ENCODE measurements around the gene KANSL1.
A peak's percentile ranks its signal among the peaks of the same experiment; 100 is the strongest.

Gene KANSL1

DNA sequence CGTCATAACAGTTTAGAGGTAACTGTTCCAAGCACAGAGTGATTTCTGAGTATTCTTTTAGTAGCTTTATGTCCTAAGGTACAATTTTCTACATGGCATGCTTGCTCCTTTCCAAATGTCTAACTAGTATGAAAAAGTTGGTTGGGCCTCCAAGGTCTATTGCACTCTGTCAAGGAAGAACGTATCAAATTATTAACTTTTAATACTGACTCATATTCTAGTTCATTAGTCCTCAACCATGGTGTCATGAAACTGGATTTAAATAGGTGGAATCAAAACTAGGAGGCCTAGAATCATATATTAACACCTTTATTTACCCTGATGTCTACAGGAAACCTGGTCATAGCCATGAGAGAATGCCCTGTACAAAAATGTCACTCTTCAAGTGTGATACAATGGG lies 132.8 kb downstream of the KANSL1 start:
- no peak for DNase-seq

DNA sequence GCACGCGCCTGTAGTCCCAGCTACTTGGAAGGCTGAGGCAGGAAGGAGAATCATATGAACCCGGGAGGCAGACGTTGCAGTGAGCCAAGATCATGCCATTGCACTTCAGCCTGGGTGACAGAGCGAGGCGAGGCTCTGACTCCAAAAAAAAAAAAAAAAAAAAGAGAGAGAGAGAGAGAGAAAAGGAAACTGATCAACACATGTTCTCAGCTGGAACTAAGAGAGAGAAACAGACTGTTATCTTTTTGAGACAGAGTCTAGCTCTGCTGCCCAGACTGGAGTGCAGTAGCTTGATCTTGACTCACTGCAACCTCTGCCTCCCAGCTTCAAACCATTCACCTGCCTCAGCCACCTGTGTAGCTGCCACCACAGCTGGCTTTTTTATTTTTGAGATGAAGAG lies 133.7 kb downstream of the KANSL1 start:
- no peak for DNase-seq

DNA sequence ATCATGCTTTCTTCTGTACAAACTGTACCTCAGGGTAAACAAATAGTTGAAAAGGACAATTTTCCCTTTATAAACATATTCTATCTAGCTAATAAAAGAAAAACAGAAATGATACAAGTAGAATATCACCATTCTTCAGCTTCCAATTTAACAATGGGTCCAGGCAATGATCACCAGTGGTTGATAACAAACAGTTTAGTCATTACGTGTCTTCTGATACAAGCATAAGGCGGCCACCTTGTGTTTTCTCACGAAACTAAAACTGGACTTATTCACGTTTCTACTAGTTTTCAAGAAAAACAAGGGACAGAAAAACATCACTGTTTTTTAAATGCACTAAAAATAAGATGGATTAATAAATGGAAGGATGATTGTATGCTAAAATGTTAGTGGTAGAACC lies 135.9 kb downstream of the KANSL1 start:
- DNase-seq, result no peak

DNA sequence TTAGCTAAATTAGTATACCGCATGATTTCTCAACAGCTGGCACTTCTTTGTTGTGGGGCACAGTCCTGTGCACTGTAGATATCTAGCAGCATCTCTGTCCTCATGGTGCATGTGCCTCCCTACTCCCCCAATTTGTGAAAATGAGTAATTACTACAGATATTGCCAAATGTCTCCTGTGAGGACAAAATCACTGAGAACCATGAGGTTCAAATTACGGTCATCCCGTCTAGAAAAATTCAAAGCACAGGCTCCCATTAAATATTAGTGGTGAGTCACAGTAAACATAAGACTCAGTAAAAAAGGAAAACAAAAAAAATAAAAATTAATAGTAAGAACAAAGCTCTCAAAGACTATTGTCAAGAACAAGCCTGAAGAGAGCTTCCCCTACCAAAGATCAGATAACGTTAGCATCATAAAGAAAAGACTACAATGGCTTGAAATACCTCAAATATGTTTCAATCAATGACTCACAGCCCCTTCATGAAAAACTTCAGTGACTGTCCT lies 136.4 kb downstream of the KANSL1 start:
- no peak for DNase-seq

GRCh38 chr17:46053911-46054534 lies 139.2 kb downstream of the KANSL1 start:
- DNase-seq, result no peak

- DNase-seq, result no peak
Measured at GRCh38 chr17:46049656-46050055, 143.6 kb downstream of the KANSL1 start.

GRCh38 chr17:46047856-46048255 lies 145.4 kb downstream of the KANSL1 start:
- no peak for DNase-seq

DNA sequence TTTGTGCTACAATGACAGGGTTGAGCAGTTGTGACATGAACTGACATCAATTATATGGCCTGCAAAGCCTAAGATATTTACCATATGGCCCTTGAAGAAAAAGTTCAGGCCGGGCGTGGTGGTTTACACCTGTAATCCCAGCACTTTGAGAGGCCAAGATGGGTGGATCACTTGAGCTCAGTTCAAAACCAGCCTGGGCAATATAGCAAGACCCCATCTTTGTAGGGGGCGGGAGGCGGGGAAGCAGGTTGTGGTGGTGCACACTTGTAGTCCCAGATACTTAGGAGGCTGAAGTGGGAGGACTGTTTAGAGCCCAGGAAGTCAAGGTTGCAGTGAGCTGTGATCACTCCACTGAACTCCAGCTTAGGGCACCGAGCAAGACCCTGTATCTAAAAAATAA lies 145.8 kb downstream of the KANSL1 start:
- DNase-seq, result no peak

DNA sequence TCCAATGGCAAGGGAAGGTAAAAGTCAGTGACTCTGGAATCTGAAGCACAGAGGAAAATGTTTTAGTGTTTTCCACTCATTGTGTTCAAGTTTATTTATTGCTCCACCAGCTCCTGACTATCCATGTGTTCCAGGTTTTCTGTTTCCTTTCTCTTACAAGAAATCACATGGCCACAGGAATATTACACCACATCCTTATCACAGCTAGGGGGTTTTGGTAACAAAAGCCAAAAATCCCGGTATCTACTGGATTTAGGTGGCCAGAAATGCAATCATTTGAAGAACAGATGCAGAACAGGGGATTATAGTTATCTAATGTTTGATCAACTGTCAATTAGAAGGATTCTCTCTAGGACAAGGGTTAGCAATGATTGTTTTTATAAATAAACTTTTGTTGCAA lies 146.3 kb downstream of the KANSL1 start:
- no peak for DNase-seq

DNA sequence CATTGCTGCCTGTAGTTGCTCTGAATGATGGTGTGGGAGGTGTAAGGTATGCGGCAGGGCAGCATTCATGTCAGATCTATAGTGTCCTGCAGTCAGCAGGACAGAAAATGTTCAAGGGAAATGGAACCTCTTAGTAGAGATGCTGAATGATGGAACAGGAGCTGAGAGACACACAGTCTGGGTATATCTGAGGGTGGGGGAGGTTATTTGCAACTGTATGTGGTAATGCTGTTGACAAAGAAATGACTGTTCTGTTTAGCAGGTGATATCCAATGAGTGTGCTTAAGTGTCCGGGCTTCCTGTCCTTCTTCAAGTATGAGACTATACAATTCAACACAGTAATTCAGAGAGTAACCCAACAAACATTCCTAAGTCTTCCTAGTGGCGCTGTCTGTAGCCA lies 147.6 kb downstream of the KANSL1 start:
- DNase-seq, result no peak

DNA sequence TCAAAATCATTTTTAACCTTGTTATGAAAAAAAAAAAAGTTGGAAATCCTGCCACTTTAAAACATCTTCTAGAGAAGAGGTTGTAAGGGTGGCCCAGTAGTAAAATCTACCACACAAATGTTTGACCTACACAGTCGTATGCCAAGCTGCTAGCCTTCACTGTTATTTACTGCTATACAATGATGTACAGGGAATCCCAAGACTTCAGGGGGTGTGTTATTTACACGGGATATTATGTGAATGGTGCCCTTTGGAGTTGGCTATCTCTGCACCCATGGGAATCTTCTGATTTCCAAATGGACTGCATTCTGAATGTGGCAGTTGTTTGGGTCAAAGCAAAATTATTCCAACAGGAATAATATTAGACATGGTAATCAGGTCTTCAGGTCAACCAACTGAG lies 148.2 kb downstream of the KANSL1 start:
- DNase-seq, result no peak

DNA sequence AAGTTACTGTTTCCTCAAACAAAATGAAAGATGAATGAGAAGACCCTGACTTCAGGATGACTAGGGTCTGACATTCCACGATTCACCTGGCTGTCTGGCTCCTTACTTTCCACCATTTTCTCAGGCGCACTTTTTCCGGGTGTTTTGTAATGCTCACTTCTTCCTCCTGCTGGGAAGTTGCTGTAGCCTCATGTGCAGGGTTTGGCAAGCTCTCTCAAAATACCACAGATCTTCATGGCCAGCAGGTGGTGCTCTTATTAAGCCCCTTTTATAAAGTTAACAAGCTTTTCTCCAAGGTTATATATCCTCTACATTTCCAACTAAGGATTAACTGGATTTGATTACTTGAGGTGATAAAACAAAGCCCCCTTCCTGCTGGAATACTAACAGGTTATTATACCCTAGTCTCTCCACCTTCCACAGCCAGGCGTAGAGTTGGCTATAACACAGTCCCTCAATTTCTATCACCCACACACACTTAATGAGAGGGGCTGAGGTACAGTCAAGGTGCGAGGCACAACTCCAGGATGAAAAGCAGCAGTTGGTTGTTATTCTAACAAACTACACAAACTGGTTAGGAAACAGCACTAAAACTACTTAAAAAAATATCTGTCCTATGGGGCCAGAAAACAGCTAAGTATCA lies 148.8 kb downstream of the KANSL1 start:
- peak; percentile 30 for DNase-seq

DNA sequence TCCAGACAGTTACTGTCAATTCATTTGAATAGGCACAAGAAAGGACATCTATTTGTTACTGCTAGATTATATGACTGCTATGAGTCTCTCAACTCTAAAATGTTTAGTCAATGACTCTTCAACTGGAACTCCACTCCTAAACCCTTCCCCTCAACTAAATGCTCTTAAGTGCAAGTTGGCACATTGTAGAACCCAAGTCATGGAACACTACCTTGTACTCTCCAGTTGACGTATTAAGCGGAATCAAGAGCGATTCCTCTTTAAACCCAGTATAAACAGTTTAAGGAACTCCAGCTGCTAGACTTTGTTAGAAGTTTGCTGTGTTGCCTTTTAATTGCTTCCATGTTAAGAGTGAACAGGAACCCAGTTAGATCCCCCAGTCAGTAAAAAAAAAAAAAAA lies 149.6 kb downstream of the KANSL1 start:
- no peak for DNase-seq

DNA sequence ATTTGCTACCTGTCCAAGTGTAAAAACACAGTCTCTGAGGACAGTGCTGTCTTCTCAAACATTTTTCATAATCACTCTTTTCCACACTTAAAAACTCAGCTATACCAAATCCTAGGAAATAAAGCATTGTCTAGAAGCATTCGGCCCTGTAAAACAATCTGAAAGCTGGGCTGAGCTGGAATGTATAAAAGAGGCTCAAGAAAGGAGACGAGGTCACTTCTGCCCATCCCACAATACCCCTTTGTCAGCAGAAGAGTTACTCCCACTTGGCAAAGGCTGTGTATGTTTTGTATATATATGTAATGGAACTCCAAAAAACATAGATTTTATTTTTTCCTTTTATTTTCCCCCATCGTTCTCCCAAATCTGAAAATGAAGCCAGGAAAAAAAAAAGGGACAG lies 150.3 kb downstream of the KANSL1 start:
- no peak for DNase-seq

- DNase-seq, result no peak
Measured at GRCh38 chr17:46042246-46042645, 151.0 kb downstream of the KANSL1 start.

GRCh38 chr17:46039592-46040186 lies 153.5 kb downstream of the KANSL1 start:
- no peak for DNase-seq

GRCh38 chr17:46038937-46039336 lies 154.3 kb downstream of the KANSL1 start:
- DNase-seq, result no peak

GRCh38 chr17:46038414-46038813 lies 154.8 kb downstream of the KANSL1 start:
- no peak for DNase-seq

DNA sequence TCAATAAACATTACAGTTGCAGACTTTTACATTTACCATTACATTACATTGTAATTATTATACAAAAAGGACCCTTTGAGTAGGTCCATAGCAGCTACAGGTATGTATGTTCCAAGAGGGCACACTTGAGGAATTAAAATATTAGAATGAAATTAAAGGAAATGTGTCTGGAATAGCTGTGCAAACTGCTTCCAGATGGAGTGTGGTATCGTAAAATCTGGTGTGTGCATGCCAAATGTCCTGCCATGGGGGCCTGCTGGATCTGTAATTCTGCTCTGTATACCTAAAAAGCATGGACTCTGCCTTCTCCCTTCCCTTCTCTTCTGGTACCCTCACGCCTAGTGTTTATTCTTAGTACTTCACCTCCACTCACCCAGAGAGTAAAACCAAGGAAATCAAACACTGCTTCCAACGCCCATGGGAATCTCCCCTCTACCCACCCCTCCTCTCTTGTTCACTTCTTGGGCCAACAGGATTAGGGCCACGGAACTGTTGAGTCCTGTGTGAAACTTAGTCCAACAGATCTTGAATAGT lies 155.4 kb downstream of the KANSL1 start:
- DNase-seq, result no peak

- DNase-seq, result no peak
Measured at GRCh38 chr17:46036491-46036890, 156.7 kb downstream of the KANSL1 start.

GRCh38 chr17:46035112-46035818 lies 158.0 kb downstream of the KANSL1 start:
- no peak for DNase-seq

DNA sequence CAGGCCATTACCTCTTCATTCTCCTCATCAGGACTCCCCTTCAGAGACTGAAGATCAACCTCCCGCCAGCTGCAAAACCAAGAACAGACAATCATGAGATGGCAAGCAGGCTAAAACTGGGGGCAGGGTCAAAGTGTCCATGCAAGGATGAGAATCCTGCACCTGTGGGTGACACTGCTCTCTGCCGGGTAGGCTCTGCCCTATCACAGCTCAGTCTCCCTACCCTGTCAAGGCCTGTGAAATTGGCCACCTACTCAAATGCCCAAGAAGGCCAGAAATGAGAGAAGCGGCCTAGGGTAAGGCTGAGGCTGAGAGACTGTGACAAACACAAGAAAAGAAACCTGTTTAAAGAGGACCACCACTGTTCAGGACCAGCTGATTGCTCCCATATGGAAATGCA lies 159.8 kb downstream of the KANSL1 start:
- DNase-seq, result no peak

DNA sequence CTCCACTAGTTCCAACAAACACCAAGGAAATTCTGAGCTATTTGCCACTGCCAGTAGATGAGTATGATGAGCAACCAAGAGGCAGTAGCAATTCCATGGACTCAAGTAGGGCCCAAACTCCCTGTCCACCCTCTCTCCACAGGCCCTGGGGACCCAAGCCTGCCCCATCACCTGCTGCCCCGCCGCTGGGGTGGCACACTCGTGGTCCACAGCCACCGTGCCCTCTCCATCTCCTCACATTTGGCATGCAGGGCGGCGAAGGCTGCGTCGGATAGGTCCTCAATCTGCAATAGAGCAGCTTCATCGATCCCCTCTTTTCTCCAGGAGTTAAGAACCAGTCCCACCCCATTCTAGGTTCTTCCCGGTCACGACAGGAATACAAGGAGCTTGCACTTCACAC lies 160.3 kb downstream of the KANSL1 start:
- DNase-seq, result no peak

GRCh38 chr17:46031920-46032319 lies 161.3 kb downstream of the KANSL1 start:
- DNase-seq, result no peak

All from activated CD4-positive, alpha-beta T cell treated with anti-CD3 and anti-CD28 coated beads for 1 hour (primary cell).